ENCODE measurements around the gene CMIP.

GRCh38 chr16:81608523-81609209 lies 164.1 kb downstream of the CMIP start:
- TF ChIP-seq ELF4 (IDR thresholded peaks at IDR 0.05) (no peak), NFRKB (IDR thresholded peaks at IDR 0.05) (no peak), TARDBP (IDR thresholded peaks at IDR 0.05) (no peak), BHLHE40 (IDR thresholded peaks at IDR 0.05; ENCODE audit: borderline replicate concordance) (no peak)
